Epidermal melanocyte (primary cell): Measurements from ENCODE around the gene FAM193A.
"Not testable (repeated sequence)": the region's sequence is repeated elsewhere in the genome, so short reads cannot be mapped to it uniquely, and the experiment has no call there.

Experiments used
- DNase-seq: peaks from one replicate; pipeline ENCODE4 v3.0.0; 2011; ENCODE audit warnings: low spot score; ENCODE audit not compliant: insufficient read length

Gene FAM193A

DNA sequence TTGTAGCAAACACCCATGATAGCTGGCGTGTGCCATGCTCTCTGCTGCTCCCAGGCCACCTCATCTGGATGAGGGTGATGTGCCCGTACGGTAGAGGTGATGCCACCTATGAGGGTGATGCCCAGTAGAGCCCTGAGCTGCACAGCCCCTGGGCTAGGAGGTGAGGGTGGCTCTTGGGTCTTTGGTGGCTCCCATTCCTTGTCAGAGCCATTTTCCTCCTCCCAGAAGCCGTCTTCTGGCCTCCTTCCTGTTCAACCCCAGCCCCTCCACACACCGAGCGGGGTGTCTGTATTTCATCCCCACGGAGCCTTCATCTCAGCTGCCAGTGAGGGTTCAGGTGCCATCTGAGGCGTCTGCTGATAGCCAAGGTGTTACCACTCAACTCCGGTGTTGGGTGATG lies 231.7 kb downstream of the FAM193A start:
- no peak for DNase-seq

- no peak for DNase-seq
Observed at GRCh38 chr4:2768921-2769336, 232.5 kb downstream of the FAM193A start.

DNA sequence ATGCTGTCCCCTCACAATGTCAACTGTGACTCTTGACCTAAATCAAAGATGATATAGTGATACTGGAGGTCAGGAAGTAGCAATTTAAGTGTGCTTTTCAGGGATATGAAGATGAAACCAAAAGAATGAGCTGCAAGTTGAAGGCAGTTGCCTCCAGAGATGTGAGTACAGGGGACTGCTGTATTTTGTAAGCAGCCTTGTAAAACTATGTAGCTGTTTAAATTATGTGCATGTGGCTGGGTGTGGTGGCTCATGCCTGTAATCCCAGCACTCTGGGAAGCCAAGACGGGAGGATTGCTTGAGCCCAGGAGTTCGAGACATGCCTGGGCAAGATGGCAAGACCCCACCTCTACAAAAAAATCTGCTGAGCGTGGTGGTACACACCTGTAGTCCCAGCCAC lies 234.8 kb downstream of the FAM193A start:
- DNase-seq = no peak

- DNase-seq = not testable (repeated sequence)
Observed at GRCh38 chr4:2780643-2781042, 244.2 kb downstream of the FAM193A start.

- DNase-seq = no peak
Observed at GRCh38 chr4:2781911-2782310, 245.5 kb downstream of the FAM193A start.
